SU-DHL-6 (cell line): Measurements from ENCODE around the gene DEFB110.

Experiments used
- H2AFZ ChIP-seq: fragments of 200-600 bp; sonication (generic); 2 replicates; pipeline ENCODE4 v1.6.1; 2014; ENCODE audit warnings: low read depth, mild to moderate bottlenecking, moderate library complexity, mixed read lengths, antibody characterized with exemption, low read length; ENCODE audit not compliant: severe bottlenecking
- H3F3A ChIP-seq: fragments of 200-600 bp; shearing (Covaris generic); 2 replicates; pipeline ENCODE4 v1.6.0; 2016; ENCODE audit warnings: antibody characterized with exemption, mild to moderate bottlenecking; ENCODE audit not compliant: insufficient read depth
- H3K27ac ChIP-seq: fragments of 200-600 bp; sonication (generic); 2 replicates; pipeline ENCODE4 v1.5.1; 2016; ENCODE audit warnings: low read depth, mild to moderate bottlenecking, low read length, moderate library complexity, mixed read lengths
- H3K27me3 ChIP-seq: fragments of 200-600 bp; sonication (generic), shearing (Covaris generic); 2 replicates; pipeline ENCODE4 v1.6.0; 2014; ENCODE audit warnings: mild to moderate bottlenecking, low read length
- H3K36me3 ChIP-seq: fragments of 200-600 bp; sonication (generic); 2 replicates; pipeline ENCODE4 v1.6.1; 2014; ENCODE audit warnings: mild to moderate bottlenecking, low read length, mixed read lengths
- H3K4me2 ChIP-seq: fragments of 300-600, 200-600 bp; shearing (Covaris generic), sonication (generic); 2 replicates; pipeline ENCODE4 v1.6.0; 2014; ENCODE audit warnings: low read length, low read depth, mild to moderate bottlenecking; ENCODE audit not compliant: poor library complexity, severe bottlenecking
- H3K4me3 ChIP-seq: fragments of 200-600 bp; sonication (generic); 2 replicates; pipeline ENCODE4 v1.5.1; 2014; ENCODE audit warnings: antibody characterized with exemption, low read length, mild to moderate bottlenecking, mixed read lengths; ENCODE audit not compliant: insufficient read depth, poor library complexity, severe bottlenecking
- H3K79me2 ChIP-seq: fragments of 200-600 bp; sonication (generic); 2 replicates; pipeline ENCODE4 v1.6.1; 2014; ENCODE audit warnings: mild to moderate bottlenecking, low read length, moderate library complexity; ENCODE audit not compliant: insufficient read depth
- H3K9ac ChIP-seq: fragments of 200-600 bp; sonication (generic); 2 replicates; pipeline ENCODE4 v1.7.0; 2014; ENCODE audit warnings: mild to moderate bottlenecking, low read length
- H3K9me2 ChIP-seq: fragments of 200-600 bp; sonication (generic); replicated peaks from 2 replicates; pipeline ENCODE4 v1.6.1; 2014; ENCODE audit warnings: low read length; ENCODE audit not compliant: insufficient read depth
- H3K9me3 ChIP-seq: fragments of 200-600 bp; sonication (generic); 2 replicates; pipeline ENCODE4 v1.6.1; 2014; ENCODE audit warnings: low read length, mixed read lengths; ENCODE audit not compliant: insufficient read depth
- H4K20me1 ChIP-seq: fragments of 200-600 bp; sonication (generic); 2 replicates; pipeline ENCODE4 v1.6.1; 2014; ENCODE audit warnings: low read depth, mild to moderate bottlenecking, antibody characterized with exemption, low read length, moderate library complexity, mixed read lengths
- EZH2phosphoT487 ChIP-seq: fragments of 200-600 bp; sonication (generic), shearing (Covaris generic); conservative IDR thresholded peaks from 2 replicates; pipeline ENCODE4 v1.6.1; 2018; ENCODE audit warnings: mild to moderate bottlenecking, antibody characterized with exemption, low read length, moderate library complexity, mixed read lengths
- TF ChIP-seq, protein P1 (sequence below): fragments of 200-600 bp; sonication (generic); IDR thresholded peaks from one replicate; pipeline ENCODE4 v1.5.1; 2017; ENCODE audit warnings: antibody characterized with exemption, mild to moderate bottlenecking, low read length, moderate library complexity; ENCODE audit not compliant: insufficient read depth, poor library complexity, severe bottlenecking

The DEFB110 gene

DNA sequence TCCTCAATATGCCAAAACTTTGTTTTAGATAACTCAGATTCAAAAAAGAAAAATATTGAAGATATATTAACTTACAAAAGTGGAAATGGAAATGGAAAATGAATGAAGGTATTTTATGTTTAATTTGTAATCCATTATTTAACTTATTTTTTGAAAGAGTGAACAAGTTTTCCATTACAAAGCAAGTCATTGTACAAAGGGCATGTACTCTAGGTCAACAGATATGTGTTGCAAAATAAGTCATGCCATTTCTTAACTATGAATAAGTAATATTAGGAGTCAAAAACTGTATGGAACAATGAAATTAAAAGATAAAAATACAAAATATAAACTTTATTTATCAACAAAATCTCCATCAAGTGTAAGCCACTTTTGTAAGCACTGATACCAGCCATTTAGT, 26.5 kb downstream of the DEFB110 start:
- no peaks in the 10 kb centered on the region for H3F3A ChIP-seq
- no peak overlapping the region for H3K9ac ChIP-seq
- TF ChIP-seq, protein P1, sequence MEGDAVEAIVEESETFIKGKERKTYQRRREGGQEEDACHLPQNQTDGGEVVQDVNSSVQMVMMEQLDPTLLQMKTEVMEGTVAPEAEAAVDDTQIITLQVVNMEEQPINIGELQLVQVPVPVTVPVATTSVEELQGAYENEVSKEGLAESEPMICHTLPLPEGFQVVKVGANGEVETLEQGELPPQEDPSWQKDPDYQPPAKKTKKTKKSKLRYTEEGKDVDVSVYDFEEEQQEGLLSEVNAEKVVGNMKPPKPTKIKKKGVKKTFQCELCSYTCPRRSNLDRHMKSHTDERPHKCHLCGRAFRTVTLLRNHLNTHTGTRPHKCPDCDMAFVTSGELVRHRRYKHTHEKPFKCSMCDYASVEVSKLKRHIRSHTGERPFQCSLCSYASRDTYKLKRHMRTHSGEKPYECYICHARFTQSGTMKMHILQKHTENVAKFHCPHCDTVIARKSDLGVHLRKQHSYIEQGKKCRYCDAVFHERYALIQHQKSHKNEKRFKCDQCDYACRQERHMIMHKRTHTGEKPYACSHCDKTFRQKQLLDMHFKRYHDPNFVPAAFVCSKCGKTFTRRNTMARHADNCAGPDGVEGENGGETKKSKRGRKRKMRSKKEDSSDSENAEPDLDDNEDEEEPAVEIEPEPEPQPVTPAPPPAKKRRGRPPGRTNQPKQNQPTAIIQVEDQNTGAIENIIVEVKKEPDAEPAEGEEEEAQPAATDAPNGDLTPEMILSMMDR: no peak
- TF ChIP-seq EZH2phosphoT487: no peak
- H3K27ac ChIP-seq: no peak overlapping the region
- H3K9me3 ChIP-seq: no peaks in the 10 kb centered on the region
- H3K79me2 ChIP-seq: no peaks in the 10 kb centered on the region
- H4K20me1 ChIP-seq: peaks cover 4% of the 10 kb centered on the region; the same call in 1 of the 2 replicates
- no peaks in the 10 kb centered on the region for H3K9me2 ChIP-seq
- no peak overlapping the region for H3K4me3 ChIP-seq
- H2AFZ ChIP-seq: no peak overlapping the region
- no peaks in the 10 kb centered on the region for H3K36me3 ChIP-seq
- H3K4me2 ChIP-seq: no peak overlapping the region
- H3K27me3 ChIP-seq: no peaks in the 10 kb centered on the region

- Histone ChIP-seq H2AFZ (no peak overlapping the region), H4K20me1 (no peaks in the 10 kb centered on the region), H3K4me2 (no peak overlapping the region), H3K79me2 (no peaks in the 10 kb centered on the region), H3K9ac (no peak overlapping the region), H3K9me3 (no peaks in the 10 kb centered on the region), H3K36me3 (no peaks in the 10 kb centered on the region), H3K4me3 (no peak overlapping the region), H3K9me2 (no peaks in the 10 kb centered on the region), H3F3A (no peaks in the 10 kb centered on the region), H3K27me3 (no peaks in the 10 kb centered on the region), H3K27ac (no peak overlapping the region)
- TF ChIP-seq, protein P1: no peak
- TF ChIP-seq EZH2phosphoT487: no peak
These were observed 32.9 kb downstream of the DEFB110 start for GRCh38 chr6:49988900-49989299.

DNA sequence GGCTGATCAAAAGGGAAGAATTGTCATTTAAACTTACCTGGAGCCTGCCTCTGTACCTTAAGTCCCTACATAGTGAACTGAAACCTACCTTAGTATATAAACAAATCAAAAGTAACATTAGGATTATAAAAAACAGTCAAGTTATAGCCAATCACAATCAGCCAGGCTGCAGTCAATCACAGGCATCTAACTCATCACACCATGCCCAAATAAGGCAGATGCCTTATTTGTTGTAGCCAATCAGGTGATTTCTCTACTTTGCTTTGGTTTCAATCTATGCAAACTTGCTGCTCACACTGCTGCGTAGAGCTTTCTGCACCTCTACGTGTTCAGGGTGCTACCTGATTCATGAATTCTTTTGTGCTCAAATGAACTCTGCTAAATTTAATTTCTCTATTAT, 34.0 kb downstream of the DEFB110 start:
- H3K9me3 ChIP-seq: no peaks in the 10 kb centered on the region
- H3K4me3 ChIP-seq: no peak overlapping the region
- H3K79me2 ChIP-seq: no peaks in the 10 kb centered on the region
- H3K27me3 ChIP-seq: no peaks in the 10 kb centered on the region
- H3K4me2 ChIP-seq: no peak overlapping the region
- no peaks in the 10 kb centered on the region for H3F3A ChIP-seq
- TF ChIP-seq EZH2phosphoT487: no peak
- TF ChIP-seq, protein P1: no peak
- no peaks in the 10 kb centered on the region for H4K20me1 ChIP-seq
- H3K9ac ChIP-seq: no peak overlapping the region
- H3K36me3 ChIP-seq: no peaks in the 10 kb centered on the region
- no peaks in the 10 kb centered on the region for H3K9me2 ChIP-seq
- H3K27ac ChIP-seq: no peak overlapping the region
- no peak overlapping the region for H2AFZ ChIP-seq

- H3K9me3 ChIP-seq: no peaks in the 10 kb centered on the region
- H3K36me3 ChIP-seq: no peaks in the 10 kb centered on the region
- no peaks in the 10 kb centered on the region for H3K79me2 ChIP-seq
- no peak overlapping the region for H3K4me2 ChIP-seq
- H3K9ac ChIP-seq: no peak overlapping the region
- H3F3A ChIP-seq: no peaks in the 10 kb centered on the region
- H3K27ac ChIP-seq: no peak overlapping the region
- H2AFZ ChIP-seq: no peak overlapping the region
- no peak overlapping the region for H3K4me3 ChIP-seq
- TF ChIP-seq EZH2phosphoT487: no peak
- TF ChIP-seq, protein P1: no peak
- no peaks in the 10 kb centered on the region for H3K9me2 ChIP-seq
- H3K27me3 ChIP-seq: no peaks in the 10 kb centered on the region
- no peaks in the 10 kb centered on the region for H4K20me1 ChIP-seq
These were observed 35.2 kb downstream of the DEFB110 start for GRCh38 chr6:49986551-49986950.
